Measurements from ENCODE around the gene NUP107.
"Not testable (repeated sequence)": the region's sequence is repeated elsewhere in the genome, so short reads cannot be mapped to it uniquely, and the experiment has no call there.

The NUP107 gene

GRCh38 chr12:68667291-68667690, 19.5 kb upstream of the NUP107 start:
- no peak overlapping the region for H3K4me3 ChIP-seq (ENCODE audit: low read depth in 1 of 2, low read length in 2 of 2)
- no peaks in the 10 kb centered on the region for H3K36me3 ChIP-seq (ENCODE audit: control insufficient read depth in 1 of 2, insufficient read depth in 2 of 2, low read length in 2 of 2)
- H3K9me3 ChIP-seq (ENCODE audit: control insufficient read depth in 1 of 2, low read length in 2 of 2) = no peaks in the 10 kb centered on the region
- no peaks in the 10 kb centered on the region for H3K4me1 ChIP-seq (ENCODE audit: control insufficient read depth in 1 of 2, insufficient read depth in 2 of 2, low read length in 2 of 2)
- H3K9ac ChIP-seq (ENCODE audit: low read depth in 1 of 2, low read length in 2 of 2) = no peak overlapping the region
- no peak overlapping the region for H3K27ac ChIP-seq (ENCODE audit: low read depth, low read length)
- H3K27me3 ChIP-seq (ENCODE audit: control insufficient read depth in 1 of 2, insufficient read depth in 2 of 2, low read length in 2 of 2) = no peaks in the 10 kb centered on the region

- Histone ChIP-seq H3K27ac (ENCODE audit: low read depth, low read length) (no peak overlapping the region), H3K4me1 (ENCODE audit: control insufficient read depth in 1 of 2, insufficient read depth in 2 of 2, low read length in 2 of 2) (no peaks in the 10 kb centered on the region), H3K27me3 (ENCODE audit: control insufficient read depth in 1 of 2, insufficient read depth in 2 of 2, low read length in 2 of 2) (no peaks in the 10 kb centered on the region), H3K9ac (ENCODE audit: low read depth in 1 of 2, low read length in 2 of 2) (no peak overlapping the region), H3K4me3 (ENCODE audit: low read depth in 1 of 2, low read length in 2 of 2) (no peak overlapping the region), H3K9me3 (ENCODE audit: control insufficient read depth in 1 of 2, low read length in 2 of 2) (no peaks in the 10 kb centered on the region), H3K36me3 (ENCODE audit: control insufficient read depth in 1 of 2, insufficient read depth in 2 of 2, low read length in 2 of 2) (no peaks in the 10 kb centered on the region)
Measured at GRCh38 chr12:68667896-68668295, 18.9 kb upstream of the NUP107 start.

- Histone ChIP-seq H3K9me3 (ENCODE audit: control insufficient read depth in 1 of 2, low read length in 2 of 2) (no peaks in the 10 kb centered on the region), H3K4me1 (ENCODE audit: control insufficient read depth in 1 of 2, insufficient read depth in 2 of 2, low read length in 2 of 2) (no peaks in the 10 kb centered on the region), H3K36me3 (ENCODE audit: control insufficient read depth in 1 of 2, insufficient read depth in 2 of 2, low read length in 2 of 2) (no peaks in the 10 kb centered on the region), H3K4me3 (ENCODE audit: low read depth in 1 of 2, low read length in 2 of 2) (no peak overlapping the region), H3K27ac (ENCODE audit: low read depth, low read length) (no peak overlapping the region), H3K27me3 (ENCODE audit: control insufficient read depth in 1 of 2, insufficient read depth in 2 of 2, low read length in 2 of 2) (no peaks in the 10 kb centered on the region), H3K9ac (ENCODE audit: low read depth in 1 of 2, low read length in 2 of 2) (no peak overlapping the region)
Measured at GRCh38 chr12:68671179-68671578, 15.6 kb upstream of the NUP107 start.

GRCh38 chr12:68673788-68674187, 13.0 kb upstream of the NUP107 start:
- no peaks in the 10 kb centered on the region for H3K36me3 ChIP-seq (ENCODE audit: control insufficient read depth in 1 of 2, insufficient read depth in 2 of 2, low read length in 2 of 2)
- H3K4me3 ChIP-seq (ENCODE audit: low read depth in 1 of 2, low read length in 2 of 2) = no peak overlapping the region
- no peaks in the 10 kb centered on the region for H3K9me3 ChIP-seq (ENCODE audit: control insufficient read depth in 1 of 2, low read length in 2 of 2)
- no peak overlapping the region for H3K27ac ChIP-seq (ENCODE audit: low read depth, low read length)
- H3K4me1 ChIP-seq (ENCODE audit: control insufficient read depth in 1 of 2, insufficient read depth in 2 of 2, low read length in 2 of 2) = no peaks in the 10 kb centered on the region
- no peaks in the 10 kb centered on the region for H3K27me3 ChIP-seq (ENCODE audit: control insufficient read depth in 1 of 2, insufficient read depth in 2 of 2, low read length in 2 of 2)
- no peak overlapping the region for H3K9ac ChIP-seq (ENCODE audit: low read depth in 1 of 2, low read length in 2 of 2)

- H3K9ac ChIP-seq (ENCODE audit: low read depth in 1 of 2, low read length in 2 of 2) = no peak overlapping the region
- no peak overlapping the region for H3K4me3 ChIP-seq (ENCODE audit: low read depth in 1 of 2, low read length in 2 of 2)
- no peaks in the 10 kb centered on the region for H3K36me3 ChIP-seq (ENCODE audit: control insufficient read depth in 1 of 2, insufficient read depth in 2 of 2, low read length in 2 of 2)
- H3K27me3 ChIP-seq (ENCODE audit: control insufficient read depth in 1 of 2, insufficient read depth in 2 of 2, low read length in 2 of 2) = no peaks in the 10 kb centered on the region
- no peaks in the 10 kb centered on the region for H3K4me1 ChIP-seq (ENCODE audit: control insufficient read depth in 1 of 2, insufficient read depth in 2 of 2, low read length in 2 of 2)
- H3K27ac ChIP-seq (ENCODE audit: low read depth, low read length) = no peak overlapping the region
- H3K9me3 ChIP-seq (ENCODE audit: control insufficient read depth in 1 of 2, low read length in 2 of 2) = no peaks in the 10 kb centered on the region
Measured at GRCh38 chr12:68674376-68674775, 12.4 kb upstream of the NUP107 start.

- H3K4me3 ChIP-seq (ENCODE audit: low read depth in 1 of 2, low read length in 2 of 2) = no peak overlapping the region
- no peak overlapping the region for H3K27ac ChIP-seq (ENCODE audit: low read depth, low read length)
- H3K36me3 ChIP-seq (ENCODE audit: control insufficient read depth in 1 of 2, insufficient read depth in 2 of 2, low read length in 2 of 2) = no peaks in the 10 kb centered on the region
- H3K9ac ChIP-seq (ENCODE audit: low read depth in 1 of 2, low read length in 2 of 2) = no peak overlapping the region
- H3K9me3 ChIP-seq (ENCODE audit: control insufficient read depth in 1 of 2, low read length in 2 of 2) = no peaks in the 10 kb centered on the region
- no peaks in the 10 kb centered on the region for H3K27me3 ChIP-seq (ENCODE audit: control insufficient read depth in 1 of 2, insufficient read depth in 2 of 2, low read length in 2 of 2)
- no peaks in the 10 kb centered on the region for H3K4me1 ChIP-seq (ENCODE audit: control insufficient read depth in 1 of 2, insufficient read depth in 2 of 2, low read length in 2 of 2)
Measured at GRCh38 chr12:68675101-68675842, 11.5 kb upstream of the NUP107 start.

GRCh38 chr12:68676854-68677253, 9.9 kb upstream of the NUP107 start:
- H3K4me1 ChIP-seq (ENCODE audit: control insufficient read depth in 1 of 2, insufficient read depth in 2 of 2, low read length in 2 of 2); H3K36me3 ChIP-seq (ENCODE audit: control insufficient read depth in 1 of 2, insufficient read depth in 2 of 2, low read length in 2 of 2); H3K4me3 ChIP-seq (ENCODE audit: low read depth in 1 of 2, low read length in 2 of 2); H3K27ac ChIP-seq (ENCODE audit: low read depth, low read length); H3K27me3 ChIP-seq (ENCODE audit: control insufficient read depth in 1 of 2, insufficient read depth in 2 of 2, low read length in 2 of 2); H3K9me3 ChIP-seq (ENCODE audit: control insufficient read depth in 1 of 2, low read length in 2 of 2); H3K9ac ChIP-seq (ENCODE audit: low read depth in 1 of 2, low read length in 2 of 2): not testable (repeated sequence)

- H3K4me3 ChIP-seq (ENCODE audit: low read depth in 1 of 2, low read length in 2 of 2) = peak overlapping the region; percentile 97 to 99
Measured at GRCh38 chr12:68686262-68686594, 550 bp upstream of the NUP107 start.

GRCh38 chr12:68695454-68695853, 8.7 kb downstream of the NUP107 start:
- Histone ChIP-seq H3K36me3 (ENCODE audit: control insufficient read depth in 1 of 2, insufficient read depth in 2 of 2, low read length in 2 of 2) (peaks cover 9 to 72% of the 10 kb centered on the region in 2 donors), H3K4me3 (ENCODE audit: low read depth in 1 of 2, low read length in 2 of 2) (no peak overlapping the region), H3K9ac (ENCODE audit: low read depth in 1 of 2, low read length in 2 of 2) (no peak overlapping the region), H3K27ac (ENCODE audit: low read depth, low read length) (no peak overlapping the region), H3K27me3 (ENCODE audit: control insufficient read depth in 1 of 2, insufficient read depth in 2 of 2, low read length in 2 of 2) (no peaks in the 10 kb centered on the region), H3K4me1 (ENCODE audit: control insufficient read depth in 1 of 2, insufficient read depth in 2 of 2, low read length in 2 of 2) (no peaks in the 10 kb centered on the region), H3K9me3 (ENCODE audit: control insufficient read depth in 1 of 2, low read length in 2 of 2) (no peaks in the 10 kb centered on the region)

More at GRCh38 chr12:68686262-68686594, 550 bp upstream of the NUP107 start:
- H3K27me3 ChIP-seq (ENCODE audit: control insufficient read depth in 1 of 2, insufficient read depth in 2 of 2, low read length in 2 of 2) = no peaks in the 10 kb centered on the region
- peaks cover 0 to 5% of the 10 kb centered on the region in 2 donors for H3K36me3 ChIP-seq (ENCODE audit: control insufficient read depth in 1 of 2, insufficient read depth in 2 of 2, low read length in 2 of 2)
- peak overlapping the region; percentile 71 for H3K27ac ChIP-seq (ENCODE audit: low read depth, low read length)
- H3K9me3 ChIP-seq (ENCODE audit: control insufficient read depth in 1 of 2, low read length in 2 of 2) = no peaks in the 10 kb centered on the region
- H3K4me1 ChIP-seq (ENCODE audit: control insufficient read depth in 1 of 2, insufficient read depth in 2 of 2, low read length in 2 of 2) = peaks cover 8 to 25% of the 10 kb centered on the region in 2 donors
- peak overlapping the region; percentile 78 to 81 for H3K9ac ChIP-seq (ENCODE audit: low read depth in 1 of 2, low read length in 2 of 2)

- Histone ChIP-seq H3K36me3 (ENCODE audit: control insufficient read depth in 1 of 2, insufficient read depth in 2 of 2, low read length in 2 of 2) (peaks cover 10 to 57% of the 10 kb centered on the region in 2 donors), H3K27ac (ENCODE audit: low read depth, low read length) (no peak overlapping the region), H3K9ac (ENCODE audit: low read depth in 1 of 2, low read length in 2 of 2) (no peak overlapping the region), H3K4me1 (ENCODE audit: control insufficient read depth in 1 of 2, insufficient read depth in 2 of 2, low read length in 2 of 2) (no peaks in the 10 kb centered on the region), H3K9me3 (ENCODE audit: control insufficient read depth in 1 of 2, low read length in 2 of 2) (no peaks in the 10 kb centered on the region), H3K27me3 (ENCODE audit: control insufficient read depth in 1 of 2, insufficient read depth in 2 of 2, low read length in 2 of 2) (no peaks in the 10 kb centered on the region), H3K4me3 (ENCODE audit: low read depth in 1 of 2, low read length in 2 of 2) (no peak overlapping the region)
Measured at GRCh38 chr12:68699486-68699885, 12.7 kb downstream of the NUP107 start.

All from duodenal mucosa (tissue), 2 donors.